Measurements from ENCODE around the gene CATSPERD.

DNA sequence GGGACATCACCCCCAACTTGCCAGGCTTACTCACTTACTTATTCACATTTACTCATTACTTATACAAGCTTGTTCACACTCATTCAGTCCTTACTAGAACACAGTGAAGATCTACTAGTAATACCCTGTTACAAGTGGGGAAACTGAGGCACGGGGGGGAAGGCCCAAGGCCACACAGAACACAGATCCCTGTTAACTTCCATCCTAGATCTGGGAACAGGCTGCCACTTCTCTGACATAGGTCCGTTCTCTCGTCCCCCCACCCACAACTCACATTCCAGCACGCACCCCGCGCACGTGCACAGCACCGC lies 83.0 kb downstream of the CATSPERD start:
- no peak for TF ChIP-seq CTCF (IDR thresholded peaks at IDR 0.05)
- TF ChIP-seq POLR2A (IDR thresholded peaks at IDR 0.05): no peak
- TF ChIP-seq EP300 (IDR thresholded peaks at IDR 0.05): no peak

Data from ovary (tissue), 3 donors.